Stimulated activated CD4-positive, alpha-beta T cell treated with anti-CD3 and anti-CD28 coated beads, TNF-alpha, amount 100 ng/mL, for 1 hour (primary cell): ENCODE results near the gene RTN4RL1.
"Not testable (repeated sequence)": the region's sequence is repeated elsewhere in the genome, so short reads cannot be mapped to it uniquely, and the experiment has no call there.

Source experiments
- DNase-seq, 3 donors: peaks; one replicate each; pipeline ENCODE4 v3.0.0-alpha.2; 2020; ENCODE audit warnings: low read depth in 3 of 3, low spot score in 1 of 3

The RTN4RL1 gene

DNA sequence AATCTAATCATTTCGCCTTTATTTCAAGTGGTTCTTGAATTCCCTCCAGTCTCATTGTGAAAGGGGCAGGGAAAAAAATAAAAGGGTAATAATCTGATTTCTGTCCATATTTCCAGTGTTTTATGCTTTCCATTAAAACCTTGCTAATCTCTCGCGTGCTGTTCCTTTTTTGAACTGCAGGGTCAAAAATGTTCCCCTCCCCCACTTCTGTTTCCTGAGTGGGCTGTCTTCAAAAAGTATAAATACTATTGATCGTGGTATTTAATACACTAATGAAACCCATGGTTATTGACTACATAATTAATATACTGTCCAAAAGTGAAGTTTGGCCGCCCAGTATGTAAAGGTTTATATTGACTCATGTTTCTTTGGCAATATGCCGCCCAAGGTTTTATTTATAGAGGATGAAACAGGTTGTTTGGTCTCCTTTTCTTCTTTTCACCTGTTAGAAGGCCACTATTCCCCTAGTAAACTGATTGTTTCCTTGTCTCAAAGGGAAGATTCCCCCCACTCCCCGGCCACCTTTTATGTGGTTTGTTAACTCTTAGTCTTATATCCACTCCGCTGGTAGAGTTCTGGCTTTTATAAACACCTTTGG, 125.6 kb downstream of the RTN4RL1 start:
- no peak for DNase-seq

DNA sequence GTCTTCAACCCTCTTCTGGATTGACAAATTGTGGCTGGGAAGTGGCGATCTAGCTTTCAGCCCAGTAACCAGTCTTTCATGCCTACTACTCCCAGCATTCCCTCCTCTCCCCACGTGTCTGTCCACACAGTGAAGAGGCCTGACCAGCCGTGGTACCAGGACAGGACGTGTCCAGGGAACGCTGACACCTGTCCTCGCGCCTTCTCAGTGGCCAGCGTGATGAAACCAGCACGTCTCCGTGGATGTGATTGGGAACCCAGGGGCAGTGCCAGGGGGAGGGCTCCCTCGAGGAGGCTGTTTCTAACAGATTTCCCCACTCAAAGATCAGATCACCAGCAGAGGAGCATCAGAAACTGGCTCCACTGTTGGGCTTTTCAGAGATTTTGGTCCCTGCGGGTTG, 126.3 kb downstream of the RTN4RL1 start:
- no peak for DNase-seq

DNA sequence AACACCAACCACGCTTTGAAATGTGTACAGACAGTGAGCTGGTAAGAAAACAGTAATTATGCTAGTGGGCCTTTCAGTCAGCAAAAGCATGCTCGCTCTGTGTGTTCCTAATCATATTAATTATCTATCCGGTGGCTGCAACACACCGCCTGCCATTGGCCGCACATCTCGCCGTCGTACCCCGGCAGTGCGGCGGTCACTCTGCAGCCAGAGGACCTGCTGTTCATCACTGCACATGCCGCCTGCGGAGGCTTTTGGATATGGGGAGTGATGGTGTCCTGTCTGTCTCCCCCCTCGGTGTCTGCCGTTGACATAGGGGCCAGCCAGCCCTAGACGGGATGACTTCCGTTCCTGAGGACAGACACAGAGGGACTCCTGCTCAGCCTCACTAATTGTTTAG, 126.8 kb downstream of the RTN4RL1 start:
- DNase-seq, result no peak

DNA sequence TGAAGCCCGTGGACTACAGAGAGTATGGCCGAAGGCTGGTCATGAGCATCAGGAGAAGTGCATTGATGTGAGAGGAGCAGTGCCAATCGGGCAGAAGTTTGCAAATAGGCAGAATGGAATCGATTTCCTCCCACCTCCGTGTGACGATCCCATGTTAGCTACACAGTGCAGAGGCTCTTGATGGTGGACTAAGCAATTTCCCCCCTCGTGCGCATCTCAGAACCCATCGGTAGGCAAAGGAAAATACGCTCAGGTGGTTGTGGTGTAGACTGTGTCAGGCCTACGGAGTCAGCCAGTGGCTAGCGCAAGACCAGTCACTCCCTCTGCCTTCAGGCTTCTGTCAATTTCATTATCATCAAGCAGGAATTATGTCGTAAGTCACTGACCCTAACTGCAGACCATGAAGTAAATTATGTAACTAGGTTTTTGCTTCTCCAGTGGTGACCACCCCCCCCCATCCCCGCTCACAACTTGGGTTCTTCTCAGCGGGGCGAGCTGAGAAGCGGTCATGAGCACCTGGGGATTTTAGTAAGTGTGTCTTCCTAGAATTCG, 128.0 kb downstream of the RTN4RL1 start:
- DNase-seq, result no peak

DNA sequence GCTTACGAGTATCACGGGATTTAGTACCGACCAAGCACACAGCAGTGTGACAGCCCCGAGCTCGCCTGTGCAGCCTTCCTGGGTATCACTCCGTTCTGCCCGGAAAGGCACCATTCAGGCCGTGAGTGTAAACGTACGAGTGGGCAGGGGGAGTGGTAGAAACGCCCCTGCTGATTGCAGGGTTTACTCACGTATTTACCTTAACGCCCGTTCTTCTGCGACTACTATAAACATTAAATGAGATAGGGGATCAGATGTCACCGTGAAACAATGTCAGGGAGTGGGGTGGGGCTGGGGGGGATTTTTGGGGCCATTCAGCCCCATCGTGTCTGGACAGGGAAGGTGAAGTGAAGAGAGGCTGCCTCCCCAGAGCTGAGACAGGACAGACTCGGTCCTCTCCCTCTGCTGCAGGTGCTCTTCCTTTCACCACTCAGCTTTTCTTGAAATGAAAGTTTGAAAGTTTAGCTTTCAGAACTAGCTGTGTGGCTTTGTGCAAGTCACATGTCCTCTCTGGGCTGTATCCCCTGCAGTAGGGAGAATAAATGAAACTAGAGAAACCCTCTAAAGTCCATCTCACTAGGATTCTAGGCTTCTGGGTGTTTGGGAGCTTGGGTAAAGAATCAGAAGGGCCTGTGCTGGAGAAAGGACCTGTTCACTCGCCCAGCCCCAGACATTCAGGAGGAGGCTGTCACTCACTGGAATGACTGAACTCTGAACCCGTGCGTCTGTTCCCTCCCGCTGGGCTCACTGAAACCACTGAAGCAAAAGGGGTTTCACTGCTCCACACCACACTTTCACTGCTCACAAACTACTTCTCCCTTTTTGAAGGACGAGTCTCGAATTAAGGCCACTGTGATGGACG, 128.7 kb downstream of the RTN4RL1 start:
- DNase-seq, result no peak

DNA sequence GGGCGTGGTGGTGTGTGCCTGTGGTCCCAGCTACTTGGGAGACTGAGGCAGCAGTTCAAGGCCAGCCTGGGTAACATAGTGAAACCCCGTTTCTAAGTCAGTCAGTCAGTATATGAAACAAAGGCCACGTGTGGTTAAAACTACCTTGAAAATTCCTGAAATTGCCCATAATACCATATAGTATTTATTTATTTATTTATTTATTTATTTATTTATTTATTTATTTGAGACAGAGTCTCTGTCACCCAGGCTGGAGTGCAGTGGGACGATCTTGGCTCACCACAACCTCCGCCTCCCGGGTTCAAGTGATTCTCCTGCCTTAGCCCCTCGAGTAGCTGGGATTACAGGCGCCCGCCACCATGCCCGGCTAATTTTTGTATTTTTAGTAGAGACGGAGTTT, 129.7 kb downstream of the RTN4RL1 start:
- DNase-seq, result not testable (repeated sequence)

DNA sequence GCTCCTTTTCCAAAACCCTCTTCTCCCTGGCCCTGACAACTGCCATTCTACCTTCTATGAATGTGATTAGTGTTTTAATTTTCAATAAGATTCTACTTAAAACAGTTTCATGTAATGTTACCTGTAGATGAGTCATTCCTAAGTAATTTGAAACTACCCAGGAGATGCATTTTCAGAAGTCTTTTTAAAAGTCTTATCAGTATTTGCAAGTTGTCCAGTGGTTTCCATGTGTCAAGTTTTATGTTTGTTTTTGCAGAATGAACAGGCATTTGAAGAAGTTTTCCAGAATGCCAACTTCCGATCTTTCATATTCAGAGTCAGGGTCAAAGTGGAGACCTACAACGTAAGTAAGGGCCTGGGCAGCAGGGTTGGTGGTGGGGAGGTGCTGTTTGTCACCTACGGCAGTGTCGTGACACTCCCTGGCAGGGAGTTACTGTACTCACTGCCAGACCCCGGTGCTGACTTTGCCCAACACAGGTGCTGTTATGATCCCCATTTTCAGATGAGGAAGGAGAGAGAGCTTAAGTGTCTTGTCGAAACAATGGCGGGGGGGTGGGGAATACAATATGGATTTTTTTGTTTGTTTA, 130.3 kb downstream of the RTN4RL1 start:
- DNase-seq, result no peak

DNA sequence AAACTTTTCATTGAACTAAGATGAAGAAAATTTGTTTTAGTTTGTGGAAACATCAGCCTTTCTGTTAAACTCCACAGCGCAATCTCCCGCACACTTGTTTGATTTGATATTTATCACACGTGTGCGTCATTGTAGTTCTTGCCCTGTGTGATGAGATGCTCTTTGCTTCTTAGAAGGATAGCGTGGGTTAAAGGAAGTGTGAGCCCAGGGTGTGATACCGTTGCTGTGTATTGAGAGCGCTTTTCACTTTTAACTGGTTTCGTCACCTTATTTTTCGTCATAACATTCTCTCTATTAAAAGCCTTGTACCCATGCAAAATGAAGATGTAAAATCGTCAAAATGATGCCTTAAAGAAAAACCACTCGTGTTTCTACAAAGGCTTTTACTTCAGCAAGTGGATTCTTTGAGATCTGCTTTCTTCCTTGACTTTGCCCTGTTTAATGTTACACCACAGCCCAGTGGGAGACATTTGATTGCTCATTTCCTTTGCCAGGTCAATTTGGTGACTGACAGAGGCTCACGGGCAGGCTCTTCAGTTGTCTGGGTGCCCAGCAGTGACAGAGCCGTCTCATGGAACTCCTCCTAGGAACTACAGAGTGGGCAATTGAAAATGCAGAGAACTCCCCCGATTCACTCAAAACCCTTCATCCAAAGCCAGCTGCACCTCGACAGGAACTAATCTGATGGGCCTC, 134.2 kb downstream of the RTN4RL1 start:
- no peak for DNase-seq

DNA sequence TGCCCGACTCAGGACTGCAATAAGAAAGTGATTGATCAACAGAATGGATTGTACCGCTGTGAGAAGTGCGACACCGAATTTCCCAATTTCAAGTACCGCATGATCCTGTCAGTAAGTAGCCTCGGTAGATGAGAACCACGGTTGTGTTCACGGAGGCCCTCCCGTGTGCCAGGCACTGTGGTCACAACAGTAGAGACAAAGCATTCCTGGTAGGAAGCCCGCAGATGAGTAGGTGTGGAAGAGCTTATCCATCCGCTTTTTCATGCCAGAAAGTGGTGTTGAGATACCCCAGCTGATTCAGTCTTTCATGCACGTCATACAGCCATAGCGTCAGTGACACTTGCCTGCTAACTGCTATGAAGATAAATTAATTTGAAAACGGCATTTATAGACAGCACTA, 136.4 kb downstream of the RTN4RL1 start:
- DNase-seq, result no peak
